GM23248 (cell line): Measurements from ENCODE around the gene RBMS1.

ENCODE experiments used
- EZH2 ChIP-seq: fragments of 200-600 bp; sonication (generic); IDR thresholded peaks from 2 replicates; pipeline ENCODE4 v1.6.1; 2018; ENCODE audit warnings: antibody characterized with exemption, mild to moderate bottlenecking; ENCODE audit not compliant: insufficient read depth, poor library complexity, severe bottlenecking
- EZH2phosphoT487 ChIP-seq: fragments of 200-600 bp; sonication (generic); IDR thresholded peaks from 2 replicates; pipeline ENCODE4 v1.6.1; 2018; ENCODE audit warnings: antibody characterized with exemption, moderate library complexity, mild to moderate bottlenecking, low read depth; ENCODE audit not compliant: insufficient read depth

- TF ChIP-seq EZH2 (no peak), EZH2phosphoT487 (no peak)
Observed at GRCh38 chr2:160338901-160339685, 154.5 kb downstream of the RBMS1 start.
